Lung (tissue), 12 donors: Measurements from ENCODE around the gene DAAM1. TPM values are rescaled to one million over a fixed set of nuclear protein-coding genes. Genes with fewer than 3 reads are reported as not detected.

Experiments
- ATAC-seq: fragments of 200-7000 bp; cut with Tn5 transposase; one replicate; pipeline ENCODE4 v1.9.1; 2020; ENCODE audit warnings: moderate number of reproducible peaks; ENCODE audit not compliant: insufficient read depth, low FRiP score
- DNase-seq, 3 donors: peaks; one replicate each; pipeline ENCODE4 v3.0.0-alpha.2; 2013 to 2017
- H3K27ac ChIP-seq, 2 donors: one replicate each; pipeline ENCODE4 v1.5.1; 2013; ENCODE audit warnings: mild to moderate bottlenecking in 2 of 2, moderate library complexity in 2 of 2, control low read depth in 1 of 2, inconsistent platforms in 1 of 2, low read depth in 1 of 2, low read length in 1 of 2
- H3K27me3 ChIP-seq, 3 donors: one replicate each; pipeline ENCODE4 v1.5.1; 2013; ENCODE audit warnings: low read length in 2 of 3; ENCODE audit not compliant: control insufficient read depth in 3 of 3, insufficient read depth in 3 of 3
- H3K36me3 ChIP-seq, 4 donors: one replicate each; pipeline ENCODE4 v1.5.1; 2013; ENCODE audit warnings: low read length in 4 of 4, mild to moderate bottlenecking in 1 of 4, moderate library complexity in 1 of 4; ENCODE audit not compliant: control insufficient read depth in 4 of 4, insufficient read depth in 4 of 4
- H3K4me1 ChIP-seq, 5 donors: one replicate each; pipeline ENCODE4 v1.5.1; 2013; ENCODE audit warnings: low read length in 5 of 5, mild to moderate bottlenecking in 2 of 5, moderate library complexity in 1 of 5; ENCODE audit not compliant: control insufficient read depth in 5 of 5, insufficient read depth in 5 of 5
- H3K4me3 ChIP-seq: one replicate; pipeline ENCODE4 v1.5.1; 2013; ENCODE audit warnings: mild to moderate bottlenecking, control low read depth, moderate library complexity
- H3K9ac ChIP-seq, 2 donors: one replicate each; pipeline ENCODE4 v1.5.1; 2013; ENCODE audit warnings: low read length in 2 of 2, control low read depth in 1 of 2; ENCODE audit not compliant: insufficient read depth in 1 of 2
- H3K9me3 ChIP-seq, 4 donors: one replicate each; pipeline ENCODE4 v1.5.1; 2013; ENCODE audit warnings: low read length in 3 of 4, mild to moderate bottlenecking in 1 of 4, moderate library complexity in 1 of 4; ENCODE audit not compliant: control insufficient read depth in 4 of 4, insufficient read depth in 3 of 4
- WGBS, 2 donors: extraction: QIAGEN DNeasy Blood & Tissue Kit; methylation state at CpG; one replicate each; pipeline ENCODE4 v1.1.7; 2013; 5-methylcytosine and 5-hydroxymethylcytosine counted together
- polyA plus RNA-seq, 2 donors: library from polyadenylated mRNA; stranded (reverse); fragments of 200-250 nt; gene quantifications; one replicate each; pipeline ENCODE4 v1.2.1, GENCODE V29; 2013
- total RNA-seq, 2 donors: library from RNA; depleted of rRNA in 1 of 2; stranded (reverse); fragments of >200 nt in 1 of 2; gene quantifications; one replicate each; pipeline ENCODE4 v1.2.1, GENCODE V29; 2014 to 2021
- TF ChIP-seq, protein P1 (sequence below): IDR thresholded peaks from 2 replicates; pipeline ENCODE4 v1.5.1; 2012; ENCODE audit warnings: mild to moderate bottlenecking; ENCODE audit errors: control extremely low read depth, extremely low read depth
- donor health status: control.
- donor health status: control.
- donor health status: Bipolar disorder and iron deficiency.
- donor health status: healthy.
- donor health status: DM: yes; HTN: yes; CAD: no.

DAAM1 gene
- total and polyA plus RNA-seq, 4 donors = 10.3 to 84.6 (median 32.6) TPM

DNA sequence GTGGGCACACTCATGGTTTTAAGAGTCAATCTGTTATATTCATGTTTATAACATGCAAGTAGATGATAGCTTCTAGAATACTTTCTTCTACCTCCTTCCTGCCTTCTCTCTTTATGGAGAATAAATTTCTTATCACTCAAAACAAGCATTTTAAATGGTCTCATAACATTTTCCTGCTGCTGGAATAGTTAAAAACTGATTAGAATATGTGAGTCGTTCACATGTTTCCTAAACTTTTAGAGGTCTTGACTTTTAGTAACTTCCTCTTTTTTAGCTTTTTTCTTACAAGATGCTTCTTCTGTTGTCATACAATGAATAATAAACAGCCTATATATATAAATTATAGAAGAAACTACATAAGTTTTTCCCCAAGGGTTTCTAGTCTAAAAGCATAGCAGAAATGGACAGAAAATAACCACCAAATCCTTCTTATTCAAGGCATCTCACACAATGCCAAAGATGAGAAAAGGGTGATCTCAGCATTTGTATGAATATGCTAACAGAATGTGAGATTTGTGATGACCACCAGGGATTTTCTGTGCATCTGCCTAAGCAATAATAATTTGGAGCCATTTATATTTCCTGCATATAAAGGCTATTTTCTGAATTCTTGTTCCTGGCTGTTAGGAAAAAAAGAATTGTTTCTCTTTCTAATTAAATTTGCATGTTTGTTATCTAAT, 127.8 kb downstream of the DAAM1 start:
- 18 to 36% methylated on average over 1 of the region's 1 CpG for whole genome bisulfite sequencing, 2 donors
- Histone ChIP-seq H3K4me1 (peaks cover 4 to 46% (median 41%) of the 10 kb centered on the region in 5 donors), H3K9me3 (no peaks in the 10 kb centered on the region), H3K36me3 (no peaks in the 10 kb centered on the region), H3K4me3 (no peak overlapping the region), H3K27me3 (no peaks in the 10 kb centered on the region), H3K9ac (no peak overlapping the region), H3K27ac (no peak overlapping the region)
- DNase-seq = no peak
- TF ChIP-seq, protein P1, sequence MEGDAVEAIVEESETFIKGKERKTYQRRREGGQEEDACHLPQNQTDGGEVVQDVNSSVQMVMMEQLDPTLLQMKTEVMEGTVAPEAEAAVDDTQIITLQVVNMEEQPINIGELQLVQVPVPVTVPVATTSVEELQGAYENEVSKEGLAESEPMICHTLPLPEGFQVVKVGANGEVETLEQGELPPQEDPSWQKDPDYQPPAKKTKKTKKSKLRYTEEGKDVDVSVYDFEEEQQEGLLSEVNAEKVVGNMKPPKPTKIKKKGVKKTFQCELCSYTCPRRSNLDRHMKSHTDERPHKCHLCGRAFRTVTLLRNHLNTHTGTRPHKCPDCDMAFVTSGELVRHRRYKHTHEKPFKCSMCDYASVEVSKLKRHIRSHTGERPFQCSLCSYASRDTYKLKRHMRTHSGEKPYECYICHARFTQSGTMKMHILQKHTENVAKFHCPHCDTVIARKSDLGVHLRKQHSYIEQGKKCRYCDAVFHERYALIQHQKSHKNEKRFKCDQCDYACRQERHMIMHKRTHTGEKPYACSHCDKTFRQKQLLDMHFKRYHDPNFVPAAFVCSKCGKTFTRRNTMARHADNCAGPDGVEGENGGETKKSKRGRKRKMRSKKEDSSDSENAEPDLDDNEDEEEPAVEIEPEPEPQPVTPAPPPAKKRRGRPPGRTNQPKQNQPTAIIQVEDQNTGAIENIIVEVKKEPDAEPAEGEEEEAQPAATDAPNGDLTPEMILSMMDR = no peak
- no peak for ATAC-seq

DNA sequence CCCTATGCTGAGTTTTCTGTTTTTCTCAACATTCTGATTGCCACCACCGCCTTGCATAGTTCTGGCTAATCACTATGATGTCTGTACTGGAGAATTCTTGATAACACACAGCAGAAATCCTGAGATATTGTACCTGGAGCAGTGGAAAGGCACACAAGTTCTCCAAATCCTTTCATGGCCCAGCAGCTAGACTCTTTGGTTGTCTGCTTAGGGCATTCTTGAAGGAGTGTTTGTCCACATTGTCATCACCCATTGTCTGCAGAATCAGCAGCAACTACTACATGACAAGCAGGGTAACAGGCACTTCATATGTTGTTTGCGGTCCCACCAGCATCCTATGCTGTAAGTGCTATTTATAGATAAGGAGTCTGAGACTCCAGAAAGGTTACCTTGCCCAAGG, 128.9 kb downstream of the DAAM1 start:
- 87 to 96% methylated on average over 2 of the region's 2 CpGs for WGBS, 2 donors
- H3K9me3 ChIP-seq = no peaks in the 10 kb centered on the region
- no peak for ATAC-seq

DNA sequence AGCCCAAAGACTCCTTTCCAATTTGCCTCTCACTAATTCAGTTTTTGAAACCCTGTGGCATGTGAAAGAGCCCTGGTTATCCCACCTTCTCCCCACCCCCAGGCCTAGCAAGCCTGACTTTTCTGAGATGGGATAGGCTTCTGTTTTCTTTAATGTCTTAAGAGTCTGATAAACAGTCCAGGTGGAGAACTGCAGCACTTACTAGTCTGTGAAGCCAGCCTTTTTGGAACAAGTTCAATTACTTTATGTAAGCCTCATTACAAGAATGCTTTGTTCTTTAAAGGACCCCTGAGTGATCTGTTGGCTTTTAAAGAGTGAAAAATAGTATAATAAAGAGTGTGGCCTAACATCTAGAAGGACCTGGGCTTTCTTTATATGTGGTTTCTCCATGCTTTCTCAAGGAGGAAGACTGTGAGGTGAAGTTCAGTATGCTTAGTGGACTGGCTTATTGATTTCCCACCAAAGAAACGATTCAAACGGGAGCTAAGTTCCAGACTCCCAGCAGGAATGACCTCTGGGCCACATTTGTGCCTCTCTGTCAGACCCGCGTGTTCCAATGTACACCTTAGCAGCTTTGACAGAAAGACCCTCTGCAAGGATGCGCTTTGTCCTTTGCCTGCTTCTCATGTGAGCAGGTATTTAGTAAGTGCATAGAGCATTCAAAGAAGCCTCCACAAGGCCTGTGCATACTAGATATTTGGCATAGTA, 129.5 kb downstream of the DAAM1 start:
- TF ChIP-seq, protein P1 = no peak
- Histone ChIP-seq H3K4me3 (no peak overlapping the region), H3K36me3 (peaks cover 0 to 3% (median 0%) of the 10 kb centered on the region in 4 donors), H3K9me3 (no peaks in the 10 kb centered on the region), H3K9ac (no peak overlapping the region), H3K27me3 (no peaks in the 10 kb centered on the region), H3K4me1 (peaks cover 4 to 48% (median 45%) of the 10 kb centered on the region in 5 donors), H3K27ac (peak overlapping the region; percentile 36 to 64)
- peak in 1 of 3 donors; percentile 64 for DNase-seq
- no peak for ATAC-seq
- WGBS, 2 donors = 87 to 89% methylated on average over 5 of the region's 5 CpGs

More for the DNA sequence above, 128.9 kb downstream of the DAAM1 start:
- H3K9ac ChIP-seq = no peak overlapping the region
- DNase-seq = no peak
- TF ChIP-seq, protein P1 = no peak
- peak overlapping the region in 1 of 2 donors; percentile 36 for H3K27ac ChIP-seq
- H3K4me1 ChIP-seq = peaks cover 4 to 48% (median 46%) of the 10 kb centered on the region in 5 donors
- no peak overlapping the region for H3K4me3 ChIP-seq
- H3K27me3 ChIP-seq = no peaks in the 10 kb centered on the region
- no peaks in the 10 kb centered on the region for H3K36me3 ChIP-seq
